HG02623 (cell line): ENCODE measurements around the gene SUSD1.
"Not testable (repeated sequence)": the region's sequence is repeated elsewhere in the genome, so short reads cannot be mapped to it uniquely, and the experiment has no call there.

Experiments
- ATAC-seq: cut with Tn5 transposase; IDR thresholded peaks from one replicate; pipeline ENCODE4 v1.9.1; 2021; ENCODE audit warnings: moderate library complexity; ENCODE audit not compliant: unreplicated experiment

Gene SUSD1

GRCh38 chr9:112174222-112174964 lies 704 bp downstream of the SUSD1 start:
- ATAC-seq: peak; percentile 87

GRCh38 chr9:112173489-112174221 lies 1.4 kb downstream of the SUSD1 start:
- no peak for ATAC-seq

- no peak for ATAC-seq
Measured at GRCh38 chr9:112170968-112171367, 4.1 kb downstream of the SUSD1 start.

GRCh38 chr9:112170235-112170634 lies 4.9 kb downstream of the SUSD1 start:
- ATAC-seq: no peak

GRCh38 chr9:112169368-112169767 lies 5.7 kb downstream of the SUSD1 start:
- ATAC-seq: no peak

DNA sequence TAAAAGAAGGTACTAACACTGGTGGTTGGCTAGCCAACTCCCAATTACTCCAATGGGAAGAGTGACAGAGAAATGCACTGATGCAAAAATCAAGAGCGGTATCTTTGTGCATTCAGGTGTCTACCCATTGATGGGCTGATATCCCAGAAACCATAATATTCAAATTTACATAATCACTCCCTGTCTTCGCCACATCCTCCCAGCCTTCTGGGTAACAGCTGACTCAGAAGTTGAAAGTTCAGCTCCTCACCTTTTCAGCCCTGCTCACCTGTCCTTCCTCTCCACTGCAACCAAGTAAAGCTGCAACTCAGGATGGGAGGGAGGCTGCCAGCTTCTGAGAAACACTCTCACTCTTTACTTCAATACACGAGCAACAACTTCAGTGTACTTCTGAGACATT lies 6.9 kb downstream of the SUSD1 start:
- no peak for ATAC-seq

DNA sequence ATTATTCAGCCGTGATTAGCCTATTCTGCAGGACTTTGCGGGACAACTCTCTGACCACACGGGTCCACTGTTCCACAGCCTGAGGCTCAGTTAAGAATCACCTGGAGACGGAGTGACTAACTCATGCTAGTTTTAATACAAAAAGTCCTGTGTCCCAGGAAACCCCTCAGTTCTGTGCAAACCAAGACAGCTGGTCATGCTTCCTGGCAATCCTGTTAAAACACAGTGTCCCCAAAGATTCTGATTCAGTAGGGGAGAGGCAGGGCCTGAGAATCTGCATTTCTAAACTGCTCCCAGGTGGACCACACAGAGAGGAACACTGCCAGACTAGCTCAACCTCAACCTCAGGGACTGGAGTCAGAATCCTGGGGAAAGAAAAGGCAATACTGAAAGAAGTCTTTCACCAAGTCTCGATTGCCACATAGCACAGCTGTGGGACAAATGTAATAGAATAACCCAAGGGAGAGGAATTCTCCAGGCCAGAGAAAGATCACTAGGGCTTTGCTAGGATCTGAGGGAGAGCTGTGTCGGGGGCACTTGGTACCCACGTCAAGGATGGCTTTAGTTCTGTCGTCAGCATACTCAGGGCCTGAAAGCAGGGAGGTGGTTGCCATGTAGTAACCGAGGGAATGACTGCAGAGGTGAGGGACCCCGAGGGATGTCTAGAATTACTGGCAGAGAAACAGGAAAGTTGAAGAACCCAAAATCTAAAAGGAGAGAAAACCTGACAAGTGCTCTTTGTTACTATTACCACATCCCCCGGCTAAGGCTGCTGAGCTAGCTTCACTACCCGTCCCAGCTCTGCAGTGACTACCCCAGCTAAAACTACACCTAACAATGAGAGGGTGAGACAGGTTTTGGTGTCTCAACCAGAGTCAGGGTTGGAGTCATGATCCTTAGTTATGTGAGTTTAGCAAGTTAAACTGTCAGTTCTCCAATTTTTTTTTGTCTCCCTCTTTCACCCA lies 8.6 kb downstream of the SUSD1 start:
- ATAC-seq: no peak

DNA sequence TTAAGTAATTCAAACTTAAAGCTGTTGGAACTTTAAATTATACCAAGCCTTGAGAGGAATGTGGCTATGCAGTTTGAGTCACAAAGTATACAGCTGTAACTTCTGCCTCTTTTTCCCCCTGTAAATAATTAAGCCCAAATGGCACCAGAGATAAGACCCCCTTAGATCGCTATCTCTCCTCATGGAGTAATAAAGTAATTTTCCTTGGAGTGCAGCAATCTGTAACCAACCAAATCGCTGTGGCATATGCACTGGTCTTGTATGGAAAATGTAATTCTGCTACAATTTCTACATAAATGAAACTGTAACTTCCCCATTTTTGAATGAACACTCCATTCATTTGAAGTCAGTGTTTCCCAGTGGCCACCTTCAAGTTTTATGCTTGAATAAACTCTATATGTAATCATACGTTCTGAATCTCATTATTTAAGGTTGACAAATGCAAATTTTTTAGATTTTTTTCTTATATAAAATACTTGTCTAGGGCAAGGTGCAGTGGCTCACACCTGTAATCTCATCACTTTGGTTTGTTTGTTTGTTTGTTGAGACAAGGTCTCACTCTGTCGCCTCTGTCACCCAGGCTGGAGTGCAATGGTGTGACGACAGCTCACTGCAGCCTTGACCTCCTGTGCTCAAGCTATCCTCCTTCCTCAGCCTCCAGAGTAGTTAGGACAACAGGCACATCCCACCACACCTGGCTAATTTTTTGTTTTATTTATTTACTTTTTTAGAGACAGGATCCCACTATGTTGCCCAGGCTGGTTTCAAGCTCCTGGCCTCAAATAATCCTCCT lies 12.3 kb downstream of the SUSD1 start:
- ATAC-seq: no peak

DNA sequence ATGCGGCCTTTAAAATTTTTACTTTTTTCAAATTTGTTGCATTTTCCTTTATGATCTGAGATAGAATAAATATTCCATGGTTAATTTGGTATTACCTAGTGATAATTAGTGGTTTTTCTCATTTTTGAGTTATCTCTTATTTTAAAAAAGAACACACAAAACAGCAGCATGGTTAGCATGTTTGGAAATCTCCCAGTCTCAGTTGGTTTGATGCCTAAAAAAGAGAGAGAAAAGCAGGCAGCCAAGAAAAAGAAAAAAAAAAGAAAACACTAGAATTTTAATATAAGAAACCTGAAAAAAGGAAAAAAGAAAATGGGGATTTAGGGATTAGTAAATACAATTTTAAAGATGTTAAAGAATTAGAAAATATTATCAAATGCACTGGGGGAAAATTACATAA lies 15.3 kb downstream of the SUSD1 start:
- no peak for ATAC-seq

- ATAC-seq: no peak
Measured at GRCh38 chr9:112158656-112159367, 16.3 kb downstream of the SUSD1 start.

DNA sequence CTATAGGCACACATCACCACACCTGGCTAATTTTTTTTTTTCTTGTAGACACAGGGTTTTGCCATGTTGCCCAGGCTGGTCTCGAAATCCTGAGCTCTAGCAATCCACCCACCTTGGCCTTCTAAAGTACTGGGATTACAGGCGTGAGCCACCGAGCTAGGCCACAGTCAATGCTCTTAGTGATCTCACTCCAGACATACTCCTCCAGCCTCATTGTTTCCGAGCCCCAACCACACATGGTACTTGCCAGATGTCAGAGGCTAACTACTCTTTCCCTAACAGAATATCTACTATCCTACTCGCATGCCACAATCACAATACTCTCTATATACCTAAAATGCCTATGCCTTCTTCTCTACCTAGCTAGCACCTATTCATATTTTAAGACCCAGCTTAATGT lies 17.1 kb downstream of the SUSD1 start:
- ATAC-seq: no peak

GRCh38 chr9:112157087-112157486 lies 18.0 kb downstream of the SUSD1 start:
- ATAC-seq: no peak

- ATAC-seq: no peak
Measured at GRCh38 chr9:112149211-112149610, 25.9 kb downstream of the SUSD1 start.

DNA sequence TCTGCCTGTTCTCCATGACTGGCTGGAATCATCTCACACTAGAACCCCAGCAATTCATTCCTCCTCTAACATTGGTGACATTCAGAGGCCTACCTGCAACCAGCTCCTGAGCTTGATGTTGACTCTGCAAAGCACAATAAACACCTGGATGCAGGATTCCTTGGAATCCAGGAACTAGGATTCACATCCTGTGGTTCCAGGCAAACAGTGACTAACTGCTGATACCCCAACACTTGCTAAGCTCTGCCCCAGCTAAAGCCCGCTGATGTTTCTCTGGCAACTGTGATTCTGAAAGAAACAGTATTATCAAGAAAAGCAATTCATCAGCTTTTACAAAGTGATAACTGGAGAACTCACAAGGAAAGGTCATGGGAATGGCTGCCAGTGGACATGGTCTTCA lies 29.2 kb downstream of the SUSD1 start:
- no peak for ATAC-seq

DNA sequence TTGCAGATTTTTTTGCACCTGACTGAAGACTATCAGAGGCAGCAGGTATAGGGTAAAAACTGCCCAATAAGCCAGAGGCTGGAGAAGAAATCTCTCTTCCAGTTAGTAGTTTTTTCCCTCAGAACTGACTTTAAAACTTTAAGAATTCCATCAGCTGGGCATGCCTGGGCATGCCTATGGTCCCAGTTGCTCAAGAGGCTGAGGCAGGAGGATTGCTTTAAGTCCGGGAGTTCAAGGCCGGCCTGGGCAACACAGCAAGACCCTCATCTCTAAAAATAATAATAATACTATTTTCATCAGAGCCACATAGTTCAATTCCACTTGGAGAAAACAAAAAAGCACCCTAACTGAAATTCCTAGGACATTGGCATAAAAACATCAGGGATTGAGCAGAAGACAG lies 30.3 kb downstream of the SUSD1 start:
- no peak for ATAC-seq

GRCh38 chr9:112142420-112142819 lies 32.7 kb downstream of the SUSD1 start:
- no peak for ATAC-seq

DNA sequence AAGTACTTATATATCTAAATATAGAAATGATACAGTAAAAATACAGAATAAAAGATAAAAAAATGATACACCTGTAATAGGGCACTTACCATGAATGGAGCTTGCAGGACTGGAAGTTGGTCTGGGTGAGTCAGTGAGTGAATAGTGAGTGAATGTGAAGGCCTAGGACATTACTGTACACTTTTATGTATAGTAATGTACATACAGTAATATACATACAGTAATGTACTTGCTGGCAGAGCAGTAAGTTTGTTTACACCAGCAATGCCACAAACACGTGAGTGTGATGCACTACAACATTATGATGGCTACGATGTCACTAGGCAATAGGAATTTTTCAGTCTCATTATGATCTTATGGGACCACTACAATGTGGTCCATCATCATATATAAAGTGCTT lies 34.2 kb downstream of the SUSD1 start:
- no peak for ATAC-seq

- no peak for ATAC-seq
Measured at GRCh38 chr9:112137066-112137465, 38.0 kb downstream of the SUSD1 start.

DNA sequence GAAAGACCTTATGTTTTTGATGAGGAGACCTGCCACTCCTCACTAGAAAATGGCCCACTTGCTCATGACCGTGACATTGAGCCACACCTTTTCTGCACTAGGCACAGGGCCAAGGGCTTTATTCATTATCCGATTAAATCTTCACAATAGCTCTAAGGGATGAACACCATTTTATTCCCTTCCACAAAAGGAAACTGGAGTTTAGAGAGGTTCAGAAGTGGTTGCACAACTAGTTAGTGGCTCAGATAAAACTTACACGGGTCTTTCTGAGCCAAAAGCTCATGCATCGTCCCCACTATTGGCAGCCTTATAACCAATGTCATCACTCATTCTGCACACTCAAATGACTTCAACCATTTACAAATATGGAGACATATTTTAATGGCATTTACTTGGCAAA lies 39.4 kb downstream of the SUSD1 start:
- no peak for ATAC-seq

DNA sequence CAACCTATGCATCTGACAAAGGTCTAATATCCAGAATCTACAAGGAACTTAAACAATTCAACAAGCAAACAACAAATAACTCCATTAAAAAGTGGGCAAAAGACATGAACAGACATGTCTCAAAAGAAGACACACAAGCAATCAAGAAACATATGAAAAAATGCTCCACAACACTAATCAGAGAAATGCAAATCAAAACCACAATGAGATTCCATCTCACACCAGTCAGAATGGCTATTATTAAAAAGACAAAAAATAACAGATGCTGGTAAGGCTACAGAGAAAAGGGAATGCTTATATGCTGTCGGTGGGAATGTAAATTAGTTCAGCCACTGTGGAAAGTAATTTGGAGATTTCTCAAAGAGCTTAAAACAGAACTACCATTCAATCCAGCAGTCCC lies 41.3 kb downstream of the SUSD1 start:
- ATAC-seq: not testable (repeated sequence)
